Measurements from ENCODE around the gene NOX3. TPM values are rescaled to one million over a fixed set of nuclear protein-coding genes. Genes with fewer than 3 reads are reported as not detected.

The NOX3 gene
- total RNA-seq, 1 donor from 2014 or later = not detected

- no peak overlapping the region for H3K27ac ChIP-seq (replicated peaks)
- H3K4me3 ChIP-seq = no peak overlapping the region
- no peaks in the 10 kb centered on the region for H3K4me1 ChIP-seq
- no peaks in the 10 kb centered on the region for H3K27me3 ChIP-seq (ENCODE audit: low read depth)
- no peak for DNase-seq
- no peak for TF ChIP-seq CTCF (IDR thresholded peaks at IDR 0.05; ENCODE audit: borderline replicate concordance)
- H3K9me3 ChIP-seq (replicated peaks) = no peaks in the 10 kb centered on the region
- intact Hi-C loops (cut with micrococcal nuclease) = no loop called here
- no peaks in the 10 kb centered on the region for H3K36me3 ChIP-seq
These were observed 26.2 kb downstream of the NOX3 start for GRCh38 chr6:155429321-155429893.

GRCh38 chr6:155426408-155426945, 29.2 kb downstream of the NOX3 start:
- Histone ChIP-seq H3K4me1 (no peaks in the 10 kb centered on the region), H3K9me3 (replicated peaks) (no peaks in the 10 kb centered on the region), H3K4me3 (no peak overlapping the region), H3K27ac (replicated peaks) (no peak overlapping the region), H3K36me3 (no peaks in the 10 kb centered on the region), H3K27me3 (ENCODE audit: low read depth) (no peaks in the 10 kb centered on the region)
- no peak for DNase-seq
- intact Hi-C loops (cut with micrococcal nuclease) = no loop called here
- TF ChIP-seq CTCF (IDR thresholded peaks at IDR 0.05; ENCODE audit: borderline replicate concordance) = no peak

DNA sequence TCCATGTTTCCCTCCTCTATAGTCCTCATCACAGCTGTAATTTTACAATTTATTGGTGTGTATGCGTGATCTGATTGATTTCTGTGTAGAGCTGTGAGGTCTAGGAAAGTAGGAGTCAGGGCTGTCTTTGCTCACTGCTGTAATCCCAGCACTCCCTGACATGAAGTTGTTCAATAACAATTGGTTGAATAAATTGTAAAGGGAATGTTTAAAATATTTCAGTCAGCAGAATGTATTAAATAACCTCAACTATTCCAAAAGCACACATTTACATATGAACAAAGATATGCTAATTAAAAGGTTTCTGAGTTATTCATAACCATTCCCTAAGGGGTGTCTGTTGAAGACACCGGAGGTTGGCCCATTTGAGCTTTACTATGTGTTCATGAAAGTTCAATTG, 31.5 kb downstream of the NOX3 start:
- DNase-seq = no peak
- no peaks in the 10 kb centered on the region for H3K9me3 ChIP-seq (replicated peaks)
- no peaks in the 10 kb centered on the region for H3K27me3 ChIP-seq (ENCODE audit: low read depth)
- no peak overlapping the region for H3K27ac ChIP-seq (replicated peaks)
- no peaks in the 10 kb centered on the region for H3K4me1 ChIP-seq
- H3K36me3 ChIP-seq = no peaks in the 10 kb centered on the region
- no peak for TF ChIP-seq CTCF (IDR thresholded peaks at IDR 0.05; ENCODE audit: borderline replicate concordance)
- intact Hi-C loops (cut with micrococcal nuclease) = no loop called here
- no peak overlapping the region for H3K4me3 ChIP-seq

- Histone ChIP-seq H3K4me3 (no peak overlapping the region), H3K27ac (replicated peaks) (no peak overlapping the region), H3K4me1 (peaks cover 10% of the 10 kb centered on the region), H3K36me3 (no peaks in the 10 kb centered on the region), H3K9me3 (replicated peaks) (no peaks in the 10 kb centered on the region), H3K27me3 (ENCODE audit: low read depth) (no peaks in the 10 kb centered on the region)
- intact Hi-C loops (cut with micrococcal nuclease) = no loop called here
- TF ChIP-seq CTCF (IDR thresholded peaks at IDR 0.05; ENCODE audit: borderline replicate concordance) = no peak
- DNase-seq = no peak
These were observed 33.0 kb downstream of the NOX3 start for GRCh38 chr6:155422635-155423034.

DNA sequence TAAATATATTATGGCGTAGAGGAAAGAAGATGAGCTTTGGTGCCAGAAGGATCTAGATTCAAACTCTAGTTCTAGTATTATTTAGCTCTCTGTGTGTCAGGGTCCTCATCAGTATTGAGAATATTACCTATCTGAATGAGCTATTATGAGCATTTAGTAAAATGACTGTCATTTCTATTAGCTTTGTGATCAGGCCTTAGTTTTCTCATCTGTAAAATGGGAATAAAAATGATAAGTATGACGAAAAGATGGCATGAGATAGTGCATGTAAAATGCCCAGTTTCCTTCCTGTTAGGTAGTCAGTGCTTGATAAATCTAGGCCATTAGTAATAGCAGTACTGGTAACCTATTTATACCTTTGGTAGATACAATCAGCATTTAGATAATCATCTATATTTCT, 35.1 kb downstream of the NOX3 start:
- DNase-seq = no peak
- Histone ChIP-seq H3K36me3 (no peaks in the 10 kb centered on the region), H3K27ac (replicated peaks) (no peak overlapping the region), H3K9me3 (replicated peaks) (no peaks in the 10 kb centered on the region), H3K4me3 (no peak overlapping the region), H3K4me1 (peaks cover 13% of the 10 kb centered on the region), H3K27me3 (ENCODE audit: low read depth) (no peaks in the 10 kb centered on the region)
- intact Hi-C loops (cut with micrococcal nuclease) = no loop called here
- TF ChIP-seq CTCF (IDR thresholded peaks at IDR 0.05; ENCODE audit: borderline replicate concordance) = no peak

Data from left ventricle myocardium inferior (tissue), 1 donor.